ENCODE results near the gene IGF2. TPM values are rescaled to one million over a fixed set of nuclear protein-coding genes. Genes with fewer than 3 reads are reported as not detected.

IGF2 gene
- total and polyA plus RNA-seq, 2 donors (not counting 1 experiment from before 2014, with no cell fraction given) = not detected

- Mint-ChIP-seq H3K4me3 (no peak overlapping the region), H3K27me3 (peaks cover 25% of the 10 kb centered on the region), H3K27ac (no peak overlapping the region), H3K9me3 (ENCODE audit: insufficient read depth) (peaks cover 4% of the 10 kb centered on the region), H3K4me1 (no peaks in the 10 kb centered on the region)
- Histone ChIP-seq H3K36me3 (replicated peaks in 1 of 2; ENCODE audit: control extremely low read depth in 1 of 2, control insufficient read depth in 1 of 2, extremely low read depth in 1 of 2, insufficient read depth in 2 of 2, low read length in 1 of 2) (no peaks in the 10 kb centered on the region), H3K9me3 (ENCODE audit: control extremely low read depth in 1 of 3, control insufficient read depth in 2 of 3, insufficient read depth in 1 of 3, low read length in 2 of 3) (no peaks in the 10 kb centered on the region), H3K27ac (ENCODE audit: low read length in 2 of 2) (no peak overlapping the region), H3K9ac (ENCODE audit: low read length) (no peak overlapping the region), H3K79me2 (ENCODE audit: control insufficient read depth, insufficient read depth, low read length) (no peaks in the 10 kb centered on the region), H4K20me1 (ENCODE audit: control insufficient read depth, insufficient read depth, low read length, poor library complexity, severe bottlenecking) (no peaks in the 10 kb centered on the region), H2AFZ (ENCODE audit: insufficient read depth, low read depth, low read length, poor library complexity, severe bottlenecking) (no peak overlapping the region), H3K27me3 (replicated peaks in 1 of 4; ENCODE audit: control extremely low read depth in 1 of 4, control insufficient read depth in 3 of 4, insufficient read depth in 4 of 4, low read length in 3 of 4) (peaks cover 0 to 21% (median 5%) of the 10 kb centered on the region in 4 experiments), H3K4me2 (replicated peaks; ENCODE audit: low read depth, low read length, poor library complexity, severe bottlenecking) (no peak overlapping the region), H3K4me1 (ENCODE audit: control insufficient read depth in 2 of 2, insufficient read depth in 2 of 2, low read length in 2 of 2) (no peaks in the 10 kb centered on the region), H3K4me3 (ENCODE audit: control extremely low read depth in 1 of 5, extremely low read depth in 1 of 5, insufficient read depth in 1 of 5, low read depth in 2 of 5, low read length in 4 of 5) (no peak overlapping the region)
- intact Hi-C loops (cut with micrococcal nuclease) = no loop called here
- CTCF ChIA-PET = no interaction called here
- WGBS (ENCODE audit: insufficient coverage) = 81% methylated on average over 12 of the region's 23 CpGs
- no peak for TF ChIP-seq CTCF (IDR thresholded peaks at IDR 0.05)
- no peak for TF ChIP-seq EZH2 (IDR thresholded peaks at IDR 0.05; ENCODE audit: borderline replicate concordance, insufficient read depth, low read depth, low read length, poor library complexity, severe bottlenecking)
- POLR2A ChIA-PET = no interaction called here
- DNase-seq = no peak
- ATAC-seq (ENCODE audit: low read depth) = no peak
Measured at GRCh38 chr11:2120359-2121100, 18.7 kb downstream of the IGF2 start.

- no peak overlapping the region for H3K4me2 ChIP-seq (replicated peaks; ENCODE audit: low read depth, low read length, poor library complexity, severe bottlenecking)
- H3K4me3 Mint-ChIP-seq = no peak overlapping the region
- H3K9me3 ChIP-seq (ENCODE audit: control extremely low read depth in 1 of 3, control insufficient read depth in 2 of 3, insufficient read depth in 1 of 3, low read length in 2 of 3) = no peaks in the 10 kb centered on the region
- no peaks in the 10 kb centered on the region for H3K36me3 ChIP-seq (replicated peaks in 1 of 2; ENCODE audit: control extremely low read depth in 1 of 2, control insufficient read depth in 1 of 2, extremely low read depth in 1 of 2, insufficient read depth in 2 of 2, low read length in 1 of 2)
- H4K20me1 ChIP-seq (ENCODE audit: control insufficient read depth, insufficient read depth, low read length, poor library complexity, severe bottlenecking) = no peaks in the 10 kb centered on the region
- no peak overlapping the region for H3K27ac ChIP-seq (ENCODE audit: low read length in 2 of 2)
- intact Hi-C loops (cut with micrococcal nuclease) = no loop called here
- no peak for DNase-seq
- H3K79me2 ChIP-seq (ENCODE audit: control insufficient read depth, insufficient read depth, low read length) = no peaks in the 10 kb centered on the region
- H3K4me3 ChIP-seq (ENCODE audit: control extremely low read depth in 1 of 5, extremely low read depth in 1 of 5, insufficient read depth in 1 of 5, low read depth in 2 of 5, low read length in 4 of 5) = no peak overlapping the region
- H3K27me3 ChIP-seq (replicated peaks in 1 of 4; ENCODE audit: control extremely low read depth in 1 of 4, control insufficient read depth in 3 of 4, insufficient read depth in 4 of 4, low read length in 3 of 4) = peaks cover 0 to 20% (median 5%) of the 10 kb centered on the region in 4 experiments
- ChIA-PET POLR2A (no interaction called here), CTCF (no interaction called here)
- WGBS (ENCODE audit: insufficient coverage) = no CpG with 5 or more reads among the region's 4 CpGs
- no peaks in the 10 kb centered on the region for H3K4me1 ChIP-seq (ENCODE audit: control insufficient read depth in 2 of 2, insufficient read depth in 2 of 2, low read length in 2 of 2)
- no peak for ATAC-seq (ENCODE audit: low read depth)
- no peak overlapping the region for H3K9ac ChIP-seq (ENCODE audit: low read length)
- H3K27me3 Mint-ChIP-seq = peaks cover 20% of the 10 kb centered on the region
- no peak overlapping the region for H3K27ac Mint-ChIP-seq
- no peaks in the 10 kb centered on the region for H3K4me1 Mint-ChIP-seq
- TF ChIP-seq EZH2 (IDR thresholded peaks at IDR 0.05; ENCODE audit: borderline replicate concordance, insufficient read depth, low read depth, low read length, poor library complexity, severe bottlenecking) (no peak), CTCF (IDR thresholded peaks at IDR 0.05) (no peak)
- H3K9me3 Mint-ChIP-seq (ENCODE audit: insufficient read depth) = no peaks in the 10 kb centered on the region
- H2AFZ ChIP-seq (ENCODE audit: insufficient read depth, low read depth, low read length, poor library complexity, severe bottlenecking) = no peak overlapping the region
Measured at GRCh38 chr11:2118677-2119076, 20.5 kb downstream of the IGF2 start.

Data from B cell (primary cell).